ENCODE data around the gene MSTO1.

DNA sequence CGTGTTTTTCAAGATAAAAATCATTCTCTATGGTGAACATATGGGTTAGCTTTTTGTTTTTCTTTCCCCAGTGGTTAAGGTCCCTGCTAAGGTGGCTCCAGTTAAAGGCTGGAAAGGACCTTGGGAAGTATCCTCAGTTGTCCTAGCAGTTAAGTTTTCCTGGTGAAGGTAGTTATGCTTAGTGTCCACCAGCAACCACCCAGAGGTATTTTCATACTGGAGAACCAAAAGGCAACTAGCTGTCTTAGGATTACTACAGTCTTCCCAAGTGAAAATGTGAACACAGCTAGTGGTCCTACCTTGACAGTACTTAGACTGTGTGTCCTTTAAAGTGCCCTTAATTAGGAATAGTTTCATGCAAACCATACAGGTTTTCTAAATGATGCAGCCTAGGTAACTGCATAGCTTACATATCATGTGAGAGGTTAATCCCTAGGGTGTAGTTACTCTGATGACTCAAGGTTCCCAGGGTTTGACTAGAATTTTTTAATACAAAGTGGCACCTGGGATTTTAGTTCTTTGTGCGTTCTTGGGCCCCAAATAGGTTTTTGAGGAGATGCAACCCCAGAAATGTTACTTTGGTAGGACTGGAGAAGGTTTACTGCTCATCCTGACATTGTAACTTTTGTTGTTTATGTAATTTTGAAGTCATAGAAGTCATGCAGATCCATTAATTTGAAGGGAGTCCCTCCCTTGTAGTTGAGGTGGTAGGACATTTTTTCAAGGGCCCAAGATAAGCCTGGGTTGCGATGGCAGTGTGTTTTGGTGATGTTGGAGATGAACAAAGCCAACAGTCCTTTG is 42.0 kb downstream of the MSTO1 start:
- TF ChIP-seq, protein P1, sequence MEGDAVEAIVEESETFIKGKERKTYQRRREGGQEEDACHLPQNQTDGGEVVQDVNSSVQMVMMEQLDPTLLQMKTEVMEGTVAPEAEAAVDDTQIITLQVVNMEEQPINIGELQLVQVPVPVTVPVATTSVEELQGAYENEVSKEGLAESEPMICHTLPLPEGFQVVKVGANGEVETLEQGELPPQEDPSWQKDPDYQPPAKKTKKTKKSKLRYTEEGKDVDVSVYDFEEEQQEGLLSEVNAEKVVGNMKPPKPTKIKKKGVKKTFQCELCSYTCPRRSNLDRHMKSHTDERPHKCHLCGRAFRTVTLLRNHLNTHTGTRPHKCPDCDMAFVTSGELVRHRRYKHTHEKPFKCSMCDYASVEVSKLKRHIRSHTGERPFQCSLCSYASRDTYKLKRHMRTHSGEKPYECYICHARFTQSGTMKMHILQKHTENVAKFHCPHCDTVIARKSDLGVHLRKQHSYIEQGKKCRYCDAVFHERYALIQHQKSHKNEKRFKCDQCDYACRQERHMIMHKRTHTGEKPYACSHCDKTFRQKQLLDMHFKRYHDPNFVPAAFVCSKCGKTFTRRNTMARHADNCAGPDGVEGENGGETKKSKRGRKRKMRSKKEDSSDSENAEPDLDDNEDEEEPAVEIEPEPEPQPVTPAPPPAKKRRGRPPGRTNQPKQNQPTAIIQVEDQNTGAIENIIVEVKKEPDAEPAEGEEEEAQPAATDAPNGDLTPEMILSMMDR (IDR thresholded peaks at IDR 0.05): no peak
- no peak for TF ChIP-seq POLR2A (IDR thresholded peaks at IDR 0.05)

Measured in Peyer's patch (tissue), 4 donors.